OCI-LY1 (cell line): Measurements from ENCODE around the gene FEM1A.

Experiments used
- H2AFZ ChIP-seq: fragments of 200-600 bp; sonication (generic), shearing (Covaris generic); 2 replicates; pipeline ENCODE4 v1.6.0; 2014; ENCODE audit warnings: antibody characterized with exemption, mild to moderate bottlenecking, low read length
- H3F3A ChIP-seq: fragments of 200-600 bp; sonication (generic), shearing (Covaris generic); 2 replicates; pipeline ENCODE4 v1.6.0; 2014; ENCODE audit warnings: mild to moderate bottlenecking, antibody characterized with exemption, low read length, moderate library complexity; ENCODE audit not compliant: insufficient read depth
- H3K27ac ChIP-seq: fragments of 200-600 bp; sonication (generic); 2 replicates; pipeline ENCODE4 v1.5.1; 2014; ENCODE audit warnings: low read length, mixed run types, mild to moderate bottlenecking, low read depth; ENCODE audit not compliant: poor library complexity, severe bottlenecking
- H3K27me3 ChIP-seq: fragments of 200-600 bp; sonication (generic); 2 replicates; pipeline ENCODE4 v1.6.0; 2014; ENCODE audit warnings: antibody characterized with exemption, mild to moderate bottlenecking, low read length, moderate library complexity; ENCODE audit not compliant: insufficient read depth
- H3K36me3 ChIP-seq: fragments of 200-600 bp; sonication (generic); 2 replicates; pipeline ENCODE4 v1.6.1; 2014; ENCODE audit warnings: mild to moderate bottlenecking, antibody characterized with exemption, low read length, moderate library complexity, mixed read lengths; ENCODE audit not compliant: insufficient read depth
- H3K4me1 ChIP-seq: fragments of 200-600 bp; sonication (generic); 2 replicates; pipeline ENCODE4 v1.5.1; 2014; ENCODE audit warnings: mild to moderate bottlenecking, low read length, moderate library complexity; ENCODE audit not compliant: insufficient read depth, severe bottlenecking
- H3K4me2 ChIP-seq: fragments of 200-600 bp; sonication (generic), shearing (Covaris generic); 2 replicates; pipeline ENCODE4 v1.6.1; 2014; ENCODE audit warnings: low read length
- H3K4me3 ChIP-seq: fragments of 200-600 bp; sonication (generic); 2 replicates; pipeline ENCODE4 v1.5.1; 2014; ENCODE audit warnings: low read length, low read depth, mild to moderate bottlenecking, mixed read lengths; ENCODE audit not compliant: poor library complexity, severe bottlenecking
- H3K79me2 ChIP-seq: fragments of 200-600 bp; shearing (Covaris generic); 2 replicates; pipeline ENCODE4 v1.6.1; 2016; ENCODE audit warnings: mixed run types, low read length, mixed read lengths; ENCODE audit not compliant: insufficient read depth
- H3K9ac ChIP-seq: fragments of 200-600 bp; sonication (generic), shearing (Covaris generic); 2 replicates; pipeline ENCODE4 v1.6.1; 2014; ENCODE audit warnings: mild to moderate bottlenecking, low read length, mixed read lengths
- H3K9me2 ChIP-seq: fragments of 200-600 bp; sonication (generic), shearing (Covaris generic); 2 replicates; pipeline ENCODE4 v1.6.1; 2014; ENCODE audit warnings: low read depth, mild to moderate bottlenecking, low read length, mixed read lengths
- H3K9me3 ChIP-seq: fragments of 200-600 bp; shearing (Covaris generic); 2 replicates; pipeline ENCODE4 v1.6.1; 2014; ENCODE audit warnings: low read length, mixed read lengths
- H4K20me1 ChIP-seq: fragments of 200-600 bp; sonication (generic), shearing (Covaris generic); 2 replicates; pipeline ENCODE4 v1.6.0; 2016; ENCODE audit warnings: mild to moderate bottlenecking, low read length; ENCODE audit not compliant: insufficient read depth
- CTCF ChIP-seq: fragments of 200-600 bp; sonication (generic), shearing (Covaris generic); IDR thresholded peaks from 2 replicates; pipeline ENCODE4 v1.5.1; 2017; ENCODE audit warnings: mild to moderate bottlenecking, antibody characterized with exemption, low read length, moderate library complexity, mixed read lengths
- EZH2 ChIP-seq: fragments of 200-600 bp; sonication (generic), shearing (Covaris generic); IDR thresholded peaks from 2 replicates; pipeline ENCODE4 v1.8.0; 2017; ENCODE audit warnings: borderline replicate concordance, mixed run types, mild to moderate bottlenecking, antibody characterized with exemption, low read length, moderate library complexity, mixed read lengths

The FEM1A gene

GRCh38 chr19:4806384-4806783 is 14.8 kb downstream of the FEM1A start:
- TF ChIP-seq CTCF: no peak
- no peak for TF ChIP-seq EZH2
- Histone ChIP-seq H3K4me1 (peaks cover 25% of the 10 kb centered on the region), H3K36me3 (no peaks in the 10 kb centered on the region), H3K9me2 (no peaks in the 10 kb centered on the region), H3F3A (no peaks in the 10 kb centered on the region), H3K9me3 (no peaks in the 10 kb centered on the region), H3K4me3 (no peak overlapping the region), H3K27ac (no peak overlapping the region), H3K9ac (no peak overlapping the region), H3K27me3 (no peaks in the 10 kb centered on the region), H4K20me1 (no peaks in the 10 kb centered on the region), H3K79me2 (no peaks in the 10 kb centered on the region), H3K4me2 (no peak overlapping the region), H2AFZ (no peak overlapping the region)

- Histone ChIP-seq H2AFZ (no peak overlapping the region), H3K9me3 (no peaks in the 10 kb centered on the region), H3K27ac (no peak overlapping the region)
These were observed 15.7 kb downstream of the FEM1A start for GRCh38 chr19:4807188-4807587.

GRCh38 chr19:4811328-4812131 is 20.0 kb downstream of the FEM1A start:
- Histone ChIP-seq H3K4me2 (no peak overlapping the region; the same call in 1 of the 2 replicates), H3K4me1 (peaks cover 47% of the 10 kb centered on the region)

More at GRCh38 chr19:4807188-4807587, 15.7 kb downstream of the FEM1A start:
- no peaks in the 10 kb centered on the region for H3F3A ChIP-seq
- no peaks in the 10 kb centered on the region for H4K20me1 ChIP-seq
- H3K9ac ChIP-seq: no peak overlapping the region
- H3K27me3 ChIP-seq: no peaks in the 10 kb centered on the region
- H3K9me2 ChIP-seq: no peaks in the 10 kb centered on the region
- no peaks in the 10 kb centered on the region for H3K36me3 ChIP-seq
- peaks cover 28% of the 10 kb centered on the region for H3K4me1 ChIP-seq
- no peak overlapping the region for H3K4me2 ChIP-seq
- no peaks in the 10 kb centered on the region for H3K79me2 ChIP-seq
- TF ChIP-seq CTCF: no peak; the same call in 1 of the 2 replicates
- no peak for TF ChIP-seq EZH2
- H3K4me3 ChIP-seq: no peak overlapping the region

More at GRCh38 chr19:4811328-4812131, 20.0 kb downstream of the FEM1A start:
- no peaks in the 10 kb centered on the region for H3K9me3 ChIP-seq
- H3K36me3 ChIP-seq: peaks cover 7% of the 10 kb centered on the region; the same call in 1 of the 2 replicates
- no peaks in the 10 kb centered on the region for H3K27me3 ChIP-seq
- H3K9ac ChIP-seq: no peak overlapping the region
- TF ChIP-seq CTCF: peak; percentile 96
- no peak for TF ChIP-seq EZH2
- H3K9me2 ChIP-seq: no peaks in the 10 kb centered on the region
- no peak overlapping the region for H2AFZ ChIP-seq
- H3K4me3 ChIP-seq: no peak overlapping the region
- H4K20me1 ChIP-seq: no peaks in the 10 kb centered on the region
- H3K27ac ChIP-seq: peak overlapping the region; percentile 53
- H3K79me2 ChIP-seq: no peaks in the 10 kb centered on the region
- no peaks in the 10 kb centered on the region for H3F3A ChIP-seq
